Measurements from ENCODE around the gene TESMIN. TPM values are rescaled to one million over a fixed set of nuclear protein-coding genes. Genes with fewer than 3 reads are reported as not detected.

Gene TESMIN
- total RNA-seq, 1 experiment from 2014 or later, result 78.8 TPM

GRCh38 chr11:68660066-68660810, 91.1 kb downstream of the TESMIN start:
- H3K27me3 Mint-ChIP-seq (ENCODE audit: low read depth), result peaks cover 3% of the 10 kb centered on the region; the same call in 1 of the 2 replicates
- ChIA-PET CTCF (no interaction called here), POLR2A (no interaction called here)
- DNase-seq (ENCODE audit: low spot score) (no peak), ATAC-seq (no peak)
- TF ChIP-seq TEAD4 (CRISPR knock-in tag; IDR thresholded peaks at IDR 0.05) (no peak), GTF2I (CRISPR knock-in tag; conservative IDR thresholded peaks at IDR 0.05) (no peak)
- peaks cover 25% of the 10 kb centered on the region for H3K9me3 Mint-ChIP-seq
- H3K4me3 Mint-ChIP-seq, result no peak overlapping the region
- H3K36me3 Mint-ChIP-seq, result peaks cover 18% of the 10 kb centered on the region
- peaks cover 6% of the 10 kb centered on the region; the same call in 1 of the 2 replicates for H3K4me1 Mint-ChIP-seq
- H3K27ac Mint-ChIP-seq, result no peak overlapping the region

DNA sequence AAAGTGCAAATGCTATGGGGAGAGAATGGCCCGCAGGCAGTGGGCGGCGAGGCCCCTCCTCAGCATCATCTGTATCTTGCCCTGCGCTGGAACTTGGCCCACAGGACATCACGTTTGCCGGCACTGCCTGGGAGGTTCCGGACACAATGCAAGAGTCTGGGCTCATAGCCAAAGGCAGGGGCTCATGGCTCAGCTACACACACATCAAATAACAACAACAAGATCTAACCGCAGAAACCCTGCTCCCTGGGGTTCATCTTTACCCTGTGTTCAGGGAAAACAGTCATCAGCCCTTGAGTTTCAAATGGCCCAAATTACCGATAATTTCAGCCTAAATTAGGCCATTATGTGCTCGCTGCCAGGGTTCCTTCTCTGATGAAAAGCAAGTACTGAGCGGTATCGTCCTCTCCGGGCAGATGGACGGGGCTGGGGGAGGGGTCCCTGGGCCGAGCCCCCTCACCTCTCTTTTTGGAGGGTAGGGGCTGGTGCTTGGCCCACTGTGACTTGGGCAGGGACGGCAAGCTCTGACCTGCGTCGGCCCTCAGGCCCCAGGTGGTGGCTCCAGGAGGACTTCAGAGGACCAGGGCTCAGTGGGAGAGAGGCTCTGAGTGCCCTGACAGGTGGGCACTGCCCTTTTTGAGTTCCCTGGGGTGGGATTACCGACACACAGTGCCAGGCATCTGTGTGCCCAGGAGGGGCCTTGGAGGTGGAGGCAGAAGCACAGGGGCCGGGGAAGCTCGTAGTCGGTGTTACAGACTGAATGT, 92.0 kb downstream of the TESMIN start:
- Mint-ChIP-seq H3K27me3 (ENCODE audit: low read depth) (peaks cover 3% of the 10 kb centered on the region; the same call in 1 of the 2 replicates), H3K9me3 (peaks cover 29% of the 10 kb centered on the region), H3K36me3 (peaks cover 21% of the 10 kb centered on the region), H3K27ac (no peak overlapping the region), H3K4me3 (no peak overlapping the region), H3K4me1 (peaks cover 6% of the 10 kb centered on the region; the same call in 1 of the 2 replicates)
- DNase-seq (ENCODE audit: low spot score) (no peak), ATAC-seq (no peak)
- TF ChIP-seq TP53 (CRISPR knock-in tag; IDR thresholded peaks at IDR 0.05), result no peak
- TF ChIP-seq ERG (CRISPR knock-in tag; IDR thresholded peaks at IDR 0.05), result no peak
- ChIA-PET POLR2A (interaction anchor here (1.1 kb wide), 1 partner anchor 16 kb away, joined by 3 read pairs; no protein-coding TSS in a partner anchor), CTCF (interaction anchor here (0.5 kb wide), 1 partner anchor 13 kb away, joined by 4 read pairs; no protein-coding TSS in a partner anchor)

DNA sequence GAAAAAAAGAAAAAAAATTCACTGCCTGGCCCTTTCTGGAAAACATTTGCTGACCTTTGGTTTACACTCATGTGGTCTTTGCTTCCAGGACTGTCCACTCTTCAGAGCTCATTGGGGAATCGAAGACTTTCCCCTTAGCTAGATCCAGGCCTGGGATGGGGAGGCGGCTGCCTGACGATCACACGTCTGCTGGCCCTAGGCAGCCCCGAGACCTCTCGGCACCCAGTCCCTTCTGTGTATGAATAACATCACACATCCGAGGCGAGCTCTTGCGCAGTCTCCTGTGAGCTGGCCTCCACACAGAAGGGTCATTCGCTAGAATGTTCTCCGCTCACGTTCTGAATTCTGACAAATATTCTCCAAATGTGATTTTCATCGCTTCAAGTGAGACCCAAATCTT, 92.7 kb downstream of the TESMIN start:
- TF ChIP-seq RORB (CRISPR knock-in tag; IDR thresholded peaks at IDR 0.05) (no peak), ZNF138 (CRISPR knock-in tag; conservative IDR thresholded peaks at IDR 0.05) (no peak), IRF2 (CRISPR knock-in tag; IDR thresholded peaks at IDR 0.05; ENCODE audit: borderline replicate concordance, low read depth) (no peak)
- Mint-ChIP-seq H3K27ac (no peak overlapping the region), H3K27me3 (ENCODE audit: low read depth) (peaks cover 3% of the 10 kb centered on the region; the same call in 1 of the 2 replicates), H3K4me3 (no peak overlapping the region), H3K4me1 (peaks cover 6% of the 10 kb centered on the region; the same call in 1 of the 2 replicates), H3K36me3 (peaks cover 21% of the 10 kb centered on the region), H3K9me3 (peaks cover 29% of the 10 kb centered on the region)
- no peak for ATAC-seq
- ChIA-PET CTCF (interaction anchor here (0.5 kb wide), 1 partner anchor 14 kb away, joined by 4 read pairs; no protein-coding TSS in a partner anchor), POLR2A (interaction anchor here (1.1 kb wide), 1 partner anchor 17 kb away, joined by 3 read pairs; no protein-coding TSS in a partner anchor)
- no peak for DNase-seq (ENCODE audit: low spot score)

GRCh38 chr11:68658097-68658496, 93.2 kb downstream of the TESMIN start:
- ChIA-PET CTCF (no interaction called here), POLR2A (no interaction called here)
- Mint-ChIP-seq H3K27me3 (ENCODE audit: low read depth) (peaks cover 3% of the 10 kb centered on the region; the same call in 1 of the 2 replicates), H3K36me3 (peaks cover 19% of the 10 kb centered on the region), H3K27ac (peak overlapping the region; percentile 29; the same call in 1 of the 2 replicates), H3K4me1 (peaks cover 6% of the 10 kb centered on the region; the same call in 1 of the 2 replicates), H3K4me3 (no peak overlapping the region), H3K9me3 (peaks cover 23% of the 10 kb centered on the region)
- no peak for ATAC-seq
- DNase-seq (ENCODE audit: low spot score), result no peak
- TF ChIP-seq, protein P1, sequence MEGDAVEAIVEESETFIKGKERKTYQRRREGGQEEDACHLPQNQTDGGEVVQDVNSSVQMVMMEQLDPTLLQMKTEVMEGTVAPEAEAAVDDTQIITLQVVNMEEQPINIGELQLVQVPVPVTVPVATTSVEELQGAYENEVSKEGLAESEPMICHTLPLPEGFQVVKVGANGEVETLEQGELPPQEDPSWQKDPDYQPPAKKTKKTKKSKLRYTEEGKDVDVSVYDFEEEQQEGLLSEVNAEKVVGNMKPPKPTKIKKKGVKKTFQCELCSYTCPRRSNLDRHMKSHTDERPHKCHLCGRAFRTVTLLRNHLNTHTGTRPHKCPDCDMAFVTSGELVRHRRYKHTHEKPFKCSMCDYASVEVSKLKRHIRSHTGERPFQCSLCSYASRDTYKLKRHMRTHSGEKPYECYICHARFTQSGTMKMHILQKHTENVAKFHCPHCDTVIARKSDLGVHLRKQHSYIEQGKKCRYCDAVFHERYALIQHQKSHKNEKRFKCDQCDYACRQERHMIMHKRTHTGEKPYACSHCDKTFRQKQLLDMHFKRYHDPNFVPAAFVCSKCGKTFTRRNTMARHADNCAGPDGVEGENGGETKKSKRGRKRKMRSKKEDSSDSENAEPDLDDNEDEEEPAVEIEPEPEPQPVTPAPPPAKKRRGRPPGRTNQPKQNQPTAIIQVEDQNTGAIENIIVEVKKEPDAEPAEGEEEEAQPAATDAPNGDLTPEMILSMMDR (IDR thresholded peaks at IDR 0.05), result no peak
- TF ChIP-seq ARID4B (CRISPR knock-in tag; IDR thresholded peaks at IDR 0.05; ENCODE audit: borderline replicate concordance), result no peak
- no peak for TF ChIP-seq ZNF416 (CRISPR knock-in tag; IDR thresholded peaks at IDR 0.05)
- no peak for TF ChIP-seq EMX1 (CRISPR knock-in tag; IDR thresholded peaks at IDR 0.05)
- TF ChIP-seq ELF4 (CRISPR knock-in tag; IDR thresholded peaks at IDR 0.05; ENCODE audit: low read depth), result no peak
- TF ChIP-seq, protein P2, sequence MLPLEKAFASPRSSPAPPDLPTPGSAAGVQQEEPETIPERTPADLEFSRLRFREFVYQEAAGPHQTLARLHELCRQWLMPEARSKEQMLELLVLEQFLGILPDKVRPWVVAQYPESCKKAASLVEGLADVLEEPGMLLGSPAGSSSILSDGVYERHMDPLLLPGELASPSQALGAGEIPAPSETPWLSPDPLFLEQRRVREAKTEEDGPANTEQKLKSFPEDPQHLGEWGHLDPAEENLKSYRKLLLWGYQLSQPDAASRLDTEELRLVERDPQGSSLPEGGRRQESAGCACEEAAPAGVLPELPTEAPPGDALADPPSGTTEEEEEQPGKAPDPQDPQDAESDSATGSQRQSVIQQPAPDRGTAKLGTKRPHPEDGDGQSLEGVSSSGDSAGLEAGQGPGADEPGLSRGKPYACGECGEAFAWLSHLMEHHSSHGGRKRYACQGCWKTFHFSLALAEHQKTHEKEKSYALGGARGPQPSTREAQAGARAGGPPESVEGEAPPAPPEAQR (CRISPR knock-in tag; IDR thresholded peaks at IDR 0.05), result no peak
- no peak for TF ChIP-seq E2F1 (CRISPR knock-in tag; IDR thresholded peaks at IDR 0.05)
- TF ChIP-seq PREB (CRISPR knock-in tag; IDR thresholded peaks at IDR 0.05; ENCODE audit: borderline replicate concordance), result no peak
